Immature natural killer cell (primary cell): ENCODE results near the gene BPIFB2. TPM values are rescaled to one million over a fixed set of nuclear protein-coding genes. Genes with fewer than 3 reads are reported as not detected.

Experiments used
- DNase-seq, 3 donors: peaks; one replicate each; pipeline ENCODE4 v3.0.0; 2022; ENCODE audit warnings: mixed read lengths in 1 of 3
- H3K27ac Mint-ChIP-seq, 6 donors: one replicate each; pipeline ENCODE4 v1.8.0; 2020; ENCODE audit warnings: mixed read lengths in 6 of 6, mild to moderate bottlenecking in 5 of 6, inconsistent platforms in 4 of 6, moderate library complexity in 3 of 6
- H3K27me3 Mint-ChIP-seq, 3 donors: one replicate each; pipeline ENCODE4 v1.8.0; 2020 to 2021; ENCODE audit warnings: low read depth in 3 of 3, mild to moderate bottlenecking in 3 of 3, mixed read lengths in 3 of 3, moderate library complexity in 3 of 3, inconsistent platforms in 1 of 3
- H3K36me3 Mint-ChIP-seq, 3 donors: one replicate each; pipeline ENCODE4 v1.8.0; 2020; ENCODE audit warnings: mixed read lengths in 3 of 3, inconsistent platforms in 2 of 3, mild to moderate bottlenecking in 2 of 3
- H3K4me1 Mint-ChIP-seq, 2 donors: one replicate each; pipeline ENCODE4 v1.8.0; 2020; ENCODE audit warnings: inconsistent platforms in 2 of 2, mild to moderate bottlenecking in 2 of 2, mixed read lengths in 2 of 2, moderate library complexity in 1 of 2
- H3K4me3 Mint-ChIP-seq, 5 donors: one replicate each; pipeline ENCODE4 v1.8.0; 2020; ENCODE audit warnings: mild to moderate bottlenecking in 5 of 5, mixed read lengths in 5 of 5, inconsistent platforms in 3 of 5, moderate library complexity in 3 of 5
- H3K9me3 Mint-ChIP-seq, 6 donors: one replicate each; pipeline ENCODE4 v1.8.0; 2020; ENCODE audit warnings: mild to moderate bottlenecking in 6 of 6, mixed read lengths in 6 of 6, inconsistent platforms in 4 of 6, moderate library complexity in 3 of 6
- polyA plus RNA-seq, 3 donors: library from polyadenylated mRNA; unstranded; fragments of 300-500 nt; fragmentation: Illumina TruSeq; gene quantifications; one replicate each; pipeline ENCODE4 v1.2.3, GENCODE V29; 2021

Gene BPIFB2
- polyA plus RNA-seq, 3 donors from 2014 or later: not detected

DNA sequence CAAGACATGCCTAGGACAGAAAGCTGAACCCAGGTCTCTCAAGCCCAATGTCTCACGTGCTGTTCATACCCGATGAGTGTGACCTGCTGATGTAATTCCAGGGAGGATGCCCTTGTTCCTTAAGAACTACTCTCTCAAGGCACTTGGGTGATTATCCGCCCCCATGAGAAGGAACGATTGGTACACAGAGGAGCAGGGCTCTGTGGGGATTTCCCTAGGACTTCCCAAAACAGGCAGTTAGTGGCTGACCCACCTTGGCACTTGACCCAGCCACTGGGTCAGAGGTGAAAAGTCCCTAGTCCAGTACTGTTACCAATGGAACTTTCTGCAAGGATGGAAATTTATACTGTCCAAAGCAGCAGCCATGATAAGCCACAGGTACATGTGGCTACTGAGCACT lies 14.8 kb downstream of the BPIFB2 start:
- no peak overlapping the region for H3K4me3 Mint-ChIP-seq
- H3K27me3 Mint-ChIP-seq: peaks cover 0 to 4% (median 2%) of the 10 kb centered on the region in 3 donors
- no peaks in the 10 kb centered on the region for H3K36me3 Mint-ChIP-seq
- no peak for DNase-seq
- no peaks in the 10 kb centered on the region for H3K9me3 Mint-ChIP-seq
- no peak overlapping the region for H3K27ac Mint-ChIP-seq
- no peaks in the 10 kb centered on the region for H3K4me1 Mint-ChIP-seq

DNA sequence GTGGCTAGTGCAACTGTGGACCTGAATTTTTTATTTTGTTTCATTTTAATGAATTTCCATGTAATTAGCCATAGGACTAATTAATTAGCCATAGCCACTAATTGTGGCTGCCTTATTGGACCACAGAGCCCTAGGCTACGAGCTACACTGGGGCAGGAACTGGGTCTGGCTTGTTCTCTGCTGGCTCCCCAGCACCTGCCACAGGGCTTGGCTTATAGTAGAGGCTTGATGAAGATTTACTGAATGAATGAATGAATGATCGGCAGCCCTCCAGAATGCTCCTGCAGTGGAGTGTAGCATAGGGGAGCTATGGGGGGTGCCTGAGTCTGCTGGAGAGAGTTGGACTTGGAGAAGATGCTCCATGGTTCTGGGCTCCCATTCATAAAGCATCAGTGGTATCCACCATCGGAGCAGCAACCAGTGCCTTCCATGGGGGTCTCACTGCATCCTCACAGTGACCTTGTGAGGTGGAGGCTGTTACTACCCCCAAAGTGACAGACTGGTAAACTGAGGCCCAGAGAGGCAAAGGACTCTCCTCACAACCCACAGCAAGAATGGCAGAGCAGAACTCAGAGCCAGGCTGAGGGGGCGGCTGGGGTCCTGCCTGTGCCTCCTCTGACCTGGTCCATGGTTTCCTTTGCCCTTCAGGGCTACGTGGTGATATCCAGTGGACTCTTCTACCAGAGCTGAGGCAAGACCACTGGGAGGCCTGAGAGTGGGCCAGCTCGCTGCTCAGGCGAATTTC lies 15.4 kb downstream of the BPIFB2 start:
- no peaks in the 10 kb centered on the region for H3K9me3 Mint-ChIP-seq
- no peak for DNase-seq
- no peak overlapping the region for H3K4me3 Mint-ChIP-seq
- no peak overlapping the region for H3K27ac Mint-ChIP-seq
- no peaks in the 10 kb centered on the region for H3K36me3 Mint-ChIP-seq
- H3K27me3 Mint-ChIP-seq: peaks cover 0 to 4% (median 2%) of the 10 kb centered on the region in 3 donors
- H3K4me1 Mint-ChIP-seq: no peaks in the 10 kb centered on the region

GRCh38 chr20:33023439-33024242 lies 16.1 kb downstream of the BPIFB2 start:
- H3K27ac Mint-ChIP-seq: no peak overlapping the region
- no peaks in the 10 kb centered on the region for H3K36me3 Mint-ChIP-seq
- no peaks in the 10 kb centered on the region for H3K4me1 Mint-ChIP-seq
- DNase-seq: no peak
- H3K9me3 Mint-ChIP-seq: no peaks in the 10 kb centered on the region
- H3K27me3 Mint-ChIP-seq: peaks cover 0 to 4% (median 2%) of the 10 kb centered on the region in 3 donors
- H3K4me3 Mint-ChIP-seq: no peak overlapping the region

DNA sequence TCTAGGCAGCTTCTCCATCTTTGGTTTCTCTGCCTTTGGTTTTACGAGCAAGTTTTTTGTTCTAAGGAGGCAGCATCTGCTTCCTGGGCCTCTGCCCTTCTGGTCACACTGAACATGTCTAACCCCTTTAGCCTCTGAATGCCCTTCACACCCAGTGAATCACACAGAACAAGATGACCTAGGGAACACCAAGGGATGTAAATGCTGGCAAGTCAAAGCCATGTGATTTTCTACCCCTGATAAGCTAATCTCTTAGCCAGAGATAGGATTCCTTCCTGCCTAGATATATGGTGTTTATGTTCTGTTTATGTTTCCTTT lies 16.7 kb downstream of the BPIFB2 start:
- Mint-ChIP-seq H3K27ac (no peak overlapping the region), H3K9me3 (no peaks in the 10 kb centered on the region), H3K27me3 (peaks cover 0 to 4% (median 2%) of the 10 kb centered on the region in 3 donors), H3K36me3 (no peaks in the 10 kb centered on the region), H3K4me1 (no peaks in the 10 kb centered on the region), H3K4me3 (no peak overlapping the region)
- DNase-seq: no peak

- no peaks in the 10 kb centered on the region for H3K4me1 Mint-ChIP-seq
- no peaks in the 10 kb centered on the region for H3K36me3 Mint-ChIP-seq
- H3K9me3 Mint-ChIP-seq: no peaks in the 10 kb centered on the region
- H3K27ac Mint-ChIP-seq: no peak overlapping the region
- H3K27me3 Mint-ChIP-seq: peaks cover 0 to 4% (median 2%) of the 10 kb centered on the region in 3 donors
- no peak for DNase-seq
- H3K4me3 Mint-ChIP-seq: no peak overlapping the region
Measured at GRCh38 chr20:33024609-33025317, 17.3 kb downstream of the BPIFB2 start.

DNA sequence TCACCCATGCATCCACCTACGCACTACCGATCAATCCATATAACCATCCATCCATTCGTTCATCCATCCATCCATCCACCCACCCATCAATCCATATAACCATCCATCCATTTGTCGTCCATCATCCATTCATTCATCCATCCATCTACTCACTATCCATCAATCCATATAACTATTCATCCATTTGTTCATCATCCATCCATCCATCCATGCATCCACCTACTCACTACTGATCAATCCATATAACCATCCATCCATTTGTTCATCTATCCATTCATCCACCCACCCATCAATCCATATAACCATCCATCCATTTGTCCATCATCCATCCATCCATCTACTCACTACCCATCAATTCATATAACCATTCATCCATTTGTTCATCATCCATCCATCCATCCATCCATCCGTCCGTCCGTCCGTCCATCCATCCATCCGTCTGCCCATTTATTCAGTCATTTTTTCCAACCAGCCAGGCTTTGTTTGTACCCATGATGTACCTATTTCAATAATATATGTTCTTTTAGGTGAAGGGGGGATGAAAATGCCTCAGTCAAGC lies 17.9 kb downstream of the BPIFB2 start:
- no peaks in the 10 kb centered on the region for H3K9me3 Mint-ChIP-seq

GRCh38 chr20:33026072-33026778 lies 18.7 kb downstream of the BPIFB2 start:
- no peak for DNase-seq
- no peak overlapping the region for H3K4me3 Mint-ChIP-seq
- H3K9me3 Mint-ChIP-seq: no peaks in the 10 kb centered on the region
- H3K27ac Mint-ChIP-seq: no peak overlapping the region
- H3K36me3 Mint-ChIP-seq: no peaks in the 10 kb centered on the region
- H3K4me1 Mint-ChIP-seq: no peaks in the 10 kb centered on the region
- H3K27me3 Mint-ChIP-seq: peaks cover 0 to 5% (median 0%) of the 10 kb centered on the region in 3 donors

More for the DNA sequence above, 17.9 kb downstream of the BPIFB2 start:
- H3K27ac Mint-ChIP-seq: no peak overlapping the region
- peaks cover 0 to 4% (median 2%) of the 10 kb centered on the region in 3 donors for H3K27me3 Mint-ChIP-seq
- H3K4me3 Mint-ChIP-seq: no peak overlapping the region
- no peaks in the 10 kb centered on the region for H3K36me3 Mint-ChIP-seq
- H3K4me1 Mint-ChIP-seq: no peaks in the 10 kb centered on the region
- no peak for DNase-seq

DNA sequence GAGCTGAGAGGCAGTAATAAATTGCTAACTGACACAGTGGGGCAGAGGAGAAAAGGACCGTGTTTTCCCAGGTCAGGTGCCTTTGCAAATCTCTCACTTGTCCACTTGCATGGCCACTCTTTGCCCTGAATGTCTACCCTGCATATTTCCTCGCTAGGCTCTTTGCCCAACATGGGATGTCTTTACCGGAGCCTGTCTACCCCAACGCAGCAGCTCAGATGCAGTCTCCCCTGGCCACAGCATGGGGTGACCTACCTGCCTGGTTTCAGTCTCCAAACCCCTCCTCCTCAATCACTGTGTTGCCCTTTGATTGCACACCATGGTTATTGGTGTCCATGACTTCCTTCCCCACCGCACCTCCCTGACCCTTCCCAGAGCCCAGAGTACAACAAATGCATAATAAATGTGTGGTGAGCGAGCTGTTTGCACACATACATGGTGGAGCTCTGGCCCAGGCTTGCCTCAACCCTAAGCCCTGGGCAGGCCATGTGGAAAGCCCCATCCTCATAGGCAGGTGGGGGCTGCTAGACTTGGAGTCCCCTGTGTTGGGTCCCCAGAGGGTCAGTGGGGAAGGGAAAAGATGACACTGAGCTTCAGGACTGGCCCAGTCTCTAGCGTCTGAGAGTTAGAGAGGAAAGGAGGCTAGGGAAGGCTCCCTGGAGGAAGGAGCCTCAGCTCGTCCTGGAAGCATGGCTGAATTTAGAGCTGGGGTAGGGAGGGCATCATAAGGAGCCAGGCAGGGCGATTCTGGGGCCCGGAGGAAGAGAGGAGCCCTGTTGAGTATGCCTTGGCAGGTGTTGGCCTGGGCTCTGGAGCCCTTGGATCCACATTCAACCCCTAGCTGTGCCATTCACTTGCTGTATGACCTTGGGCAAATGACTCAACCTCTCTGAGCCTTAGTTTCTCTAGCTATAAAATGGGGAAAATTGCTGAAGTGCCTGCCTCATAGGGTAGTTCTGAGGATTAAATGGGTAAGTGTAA lies 19.6 kb downstream of the BPIFB2 start:
- Mint-ChIP-seq H3K9me3 (no peaks in the 10 kb centered on the region), H3K36me3 (no peaks in the 10 kb centered on the region), H3K4me3 (no peak overlapping the region), H3K4me1 (no peaks in the 10 kb centered on the region), H3K27me3 (peaks cover 0 to 5% (median 0%) of the 10 kb centered on the region in 3 donors), H3K27ac (no peak overlapping the region)
- DNase-seq: no peak

- no peaks in the 10 kb centered on the region for H3K36me3 Mint-ChIP-seq
- H3K27me3 Mint-ChIP-seq: peaks cover 0 to 5% (median 0%) of the 10 kb centered on the region in 3 donors
- DNase-seq: no peak
- H3K4me3 Mint-ChIP-seq: no peak overlapping the region
- no peaks in the 10 kb centered on the region for H3K9me3 Mint-ChIP-seq
- H3K27ac Mint-ChIP-seq: no peak overlapping the region
- no peaks in the 10 kb centered on the region for H3K4me1 Mint-ChIP-seq
Measured at GRCh38 chr20:33027769-33028751, 20.6 kb downstream of the BPIFB2 start.

- H3K4me3 Mint-ChIP-seq: no peak overlapping the region
- DNase-seq: no peak
- no peaks in the 10 kb centered on the region for H3K36me3 Mint-ChIP-seq
- no peaks in the 10 kb centered on the region for H3K4me1 Mint-ChIP-seq
- no peak overlapping the region for H3K27ac Mint-ChIP-seq
- H3K27me3 Mint-ChIP-seq: peaks cover 0 to 7% (median 0%) of the 10 kb centered on the region in 3 donors
- no peaks in the 10 kb centered on the region for H3K9me3 Mint-ChIP-seq
Measured at GRCh38 chr20:33028875-33029274, 21.4 kb downstream of the BPIFB2 start.

DNA sequence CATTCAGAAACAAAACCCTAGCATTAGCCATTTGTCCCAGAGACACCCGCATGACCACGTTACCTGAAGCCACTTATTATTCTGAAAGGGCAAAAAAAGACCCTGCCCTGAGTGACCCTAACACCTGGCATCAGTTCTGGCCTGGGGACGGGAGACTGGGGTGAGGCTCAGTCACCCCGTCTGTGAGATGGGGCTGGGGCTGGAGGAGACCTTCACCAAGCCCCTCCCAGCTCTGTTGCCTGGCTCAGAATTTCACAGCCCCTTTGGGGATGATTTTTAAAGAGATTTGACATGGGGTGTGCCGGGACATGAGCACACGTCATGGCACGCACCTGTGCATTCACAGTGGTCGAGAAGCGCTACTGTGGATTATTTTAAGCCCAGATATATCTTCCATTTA lies 22.6 kb downstream of the BPIFB2 start:
- Mint-ChIP-seq H3K36me3 (no peaks in the 10 kb centered on the region), H3K27ac (no peak overlapping the region), H3K27me3 (peaks cover 0 to 7% (median 0%) of the 10 kb centered on the region in 3 donors), H3K4me1 (no peaks in the 10 kb centered on the region), H3K4me3 (no peak overlapping the region), H3K9me3 (no peaks in the 10 kb centered on the region)
- no peak for DNase-seq

GRCh38 chr20:33030569-33030968 lies 23.1 kb downstream of the BPIFB2 start:
- Mint-ChIP-seq H3K9me3 (no peaks in the 10 kb centered on the region), H3K4me3 (no peak overlapping the region), H3K27me3 (peaks cover 0 to 7% (median 2%) of the 10 kb centered on the region in 3 donors), H3K36me3 (no peaks in the 10 kb centered on the region), H3K27ac (no peak overlapping the region), H3K4me1 (no peaks in the 10 kb centered on the region)
- DNase-seq: no peak
